Pons (tissue), 1 donor: ENCODE results near the gene RPUSD4.
"Not testable (repeated sequence)": the region's sequence is repeated elsewhere in the genome, so short reads cannot be mapped to it uniquely, and the experiment has no call there.

Experiments
- DNase-seq: peaks from one replicate; pipeline ENCODE4 v3.0.0-alpha.2; 2016; ENCODE audit warnings: low spot score

The RPUSD4 gene, protein sequence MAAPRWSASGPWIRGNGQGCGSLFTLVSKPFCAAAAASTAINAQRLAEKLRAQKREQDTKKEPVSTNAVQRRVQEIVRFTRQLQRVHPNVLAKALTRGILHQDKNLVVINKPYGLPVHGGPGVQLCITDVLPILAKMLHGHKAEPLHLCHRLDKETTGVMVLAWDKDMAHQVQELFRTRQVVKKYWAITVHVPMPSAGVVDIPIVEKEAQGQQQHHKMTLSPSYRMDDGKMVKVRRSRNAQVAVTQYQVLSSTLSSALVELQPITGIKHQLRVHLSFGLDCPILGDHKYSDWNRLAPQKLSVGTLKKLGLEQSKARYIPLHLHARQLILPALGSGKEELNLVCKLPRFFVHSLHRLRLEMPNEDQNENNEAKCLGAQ

DNA sequence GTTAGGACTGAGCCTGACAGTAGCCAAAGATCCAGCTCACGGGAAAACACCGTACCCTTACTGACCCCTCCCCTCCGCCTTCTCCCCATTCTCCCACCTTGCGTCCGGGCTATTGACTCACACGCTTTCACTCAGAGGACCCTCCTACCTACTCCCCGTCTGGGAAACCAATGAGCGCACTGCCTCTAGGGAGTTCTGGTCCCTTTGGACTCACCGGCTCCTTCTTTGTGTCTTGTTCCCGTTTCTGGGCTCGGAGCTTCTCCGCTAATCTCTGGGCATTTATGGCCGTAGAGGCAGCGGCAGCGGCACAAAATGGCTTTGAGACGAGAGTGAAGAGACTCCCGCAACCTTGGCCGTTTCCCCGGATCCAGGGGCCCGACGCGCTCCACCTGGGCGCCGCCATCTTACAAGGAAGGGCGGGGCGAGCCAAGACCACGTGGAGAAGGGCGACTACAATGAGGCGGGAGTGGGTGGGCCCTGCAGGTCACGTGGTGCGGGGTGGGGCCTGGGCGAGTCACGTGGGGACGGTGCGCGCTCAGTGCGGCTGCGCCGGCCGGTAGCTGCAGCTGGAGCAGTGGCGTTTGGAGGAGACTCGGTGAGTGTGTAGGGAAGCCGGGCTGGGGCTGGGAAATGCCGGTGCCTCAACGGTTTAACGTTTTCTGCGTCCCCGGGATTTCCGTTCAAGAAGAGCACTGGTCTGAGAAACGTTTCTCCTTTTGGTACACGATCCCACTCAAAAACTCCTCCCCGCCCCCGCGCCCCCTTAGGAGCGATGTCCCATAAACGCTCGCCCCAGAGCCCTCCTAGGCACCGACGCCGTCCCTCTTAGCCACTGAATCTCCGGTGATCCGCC lies at the start of gene RPUSD4, which contains the start of gene FAM118B:
Gene RPUSD4 (minus strand): TSS at position 415 of the 853 bp plus-strand sequence. CDS start 12 bp downstream, at position 403.
Gene FAM118B (plus strand): TSS at position 547 of the 853 bp plus-strand sequence. CDS start 23,220 bp downstream, outside the sequence.
- DNase-seq: peak; percentile 94

DNA sequence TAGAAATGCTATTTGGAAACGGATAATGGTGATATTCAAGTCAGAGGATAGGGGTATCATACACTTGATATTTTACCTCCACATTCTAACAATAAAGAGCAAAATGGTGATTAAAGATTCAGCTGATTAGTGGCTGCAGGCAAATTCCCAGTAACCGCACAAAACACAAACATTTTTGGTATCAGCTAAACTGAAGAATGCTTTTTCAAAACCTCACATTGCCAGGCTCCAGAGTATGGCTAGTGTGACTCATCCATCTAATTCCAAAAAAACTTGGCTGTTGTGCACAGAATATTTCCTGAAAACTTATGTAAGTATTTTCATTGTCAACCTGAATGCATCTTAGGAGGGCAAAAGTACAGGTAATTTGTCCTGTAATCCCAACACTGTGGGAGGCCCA lies 46.3 kb upstream of the RPUSD4 start:
- no peak for DNase-seq

DNA sequence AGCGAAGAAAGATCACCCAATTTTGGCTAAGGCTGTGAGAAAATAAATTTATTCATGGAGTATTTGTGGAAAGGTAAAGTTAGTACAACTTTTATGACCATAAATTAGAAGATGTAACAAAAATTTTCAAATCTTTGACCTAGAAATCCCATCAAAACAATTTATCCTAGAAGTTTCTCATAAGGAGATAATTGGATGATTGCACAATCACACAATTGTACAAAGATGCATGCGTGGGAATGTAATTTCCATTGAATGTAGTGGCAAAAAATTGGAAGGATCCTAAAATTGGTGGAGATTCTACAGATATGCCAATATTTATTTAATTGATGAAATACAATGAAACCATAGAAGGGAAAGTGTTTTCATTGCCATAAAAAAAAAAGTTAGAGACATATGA lies 45.7 kb upstream of the RPUSD4 start:
- DNase-seq: no peak

DNA sequence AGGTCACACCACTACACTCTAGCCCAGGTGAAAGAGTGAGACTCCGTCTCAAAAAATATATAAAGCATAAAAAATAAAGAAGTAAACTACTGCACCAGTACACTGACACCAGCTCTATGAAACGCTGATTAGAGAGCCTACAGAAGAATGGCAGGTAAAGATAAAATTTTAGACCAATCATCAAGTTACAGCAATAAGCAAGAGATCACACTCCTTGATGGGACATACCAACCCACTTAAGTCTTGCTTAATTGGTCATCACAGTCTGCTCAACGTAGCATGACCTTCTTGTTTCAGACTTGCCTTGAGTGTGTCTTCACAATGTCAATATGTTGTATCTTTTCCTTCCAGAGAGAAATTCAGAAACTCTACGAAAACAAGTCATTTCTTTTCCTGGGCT lies 44.8 kb upstream of the RPUSD4 start:
- DNase-seq: no peak

DNA sequence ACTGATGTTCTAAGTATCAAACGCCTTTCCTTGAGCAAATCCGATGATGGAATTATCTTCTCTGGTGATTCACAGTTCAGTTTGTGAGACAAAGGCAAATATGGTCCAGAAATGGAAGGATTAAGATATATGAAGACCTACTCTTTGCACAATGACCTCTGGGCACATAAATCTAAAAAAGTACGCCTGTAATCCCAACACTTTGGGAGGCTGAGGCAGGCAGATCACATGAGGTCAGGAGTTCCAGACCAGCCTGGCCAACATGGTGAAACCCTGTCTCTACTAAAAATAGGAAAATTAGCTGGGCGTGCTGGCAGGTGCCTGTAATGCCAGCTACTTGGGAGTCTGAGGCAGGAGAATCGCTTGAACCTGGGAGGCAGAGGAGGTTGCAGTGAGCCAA lies 44.1 kb upstream of the RPUSD4 start:
- not testable (repeated sequence) for DNase-seq

DNA sequence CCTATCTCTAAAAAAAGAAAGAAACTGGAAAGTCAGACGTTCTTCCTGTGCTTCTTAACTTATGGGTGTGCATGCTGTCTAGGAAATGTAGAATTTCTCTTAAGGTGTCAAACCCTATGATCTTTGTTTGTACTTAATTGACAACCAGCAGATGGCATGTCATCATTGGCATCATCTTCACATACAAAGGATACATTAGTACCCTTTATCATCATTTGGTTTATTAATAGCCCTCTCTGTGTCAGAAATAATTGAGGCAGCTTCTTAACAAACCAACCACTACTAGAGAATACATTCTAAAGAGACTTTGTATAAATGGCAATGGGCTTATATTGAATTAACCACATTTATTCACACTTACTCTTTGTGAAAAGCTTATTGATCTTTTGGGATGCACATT lies 43.4 kb upstream of the RPUSD4 start:
- DNase-seq: no peak

DNA sequence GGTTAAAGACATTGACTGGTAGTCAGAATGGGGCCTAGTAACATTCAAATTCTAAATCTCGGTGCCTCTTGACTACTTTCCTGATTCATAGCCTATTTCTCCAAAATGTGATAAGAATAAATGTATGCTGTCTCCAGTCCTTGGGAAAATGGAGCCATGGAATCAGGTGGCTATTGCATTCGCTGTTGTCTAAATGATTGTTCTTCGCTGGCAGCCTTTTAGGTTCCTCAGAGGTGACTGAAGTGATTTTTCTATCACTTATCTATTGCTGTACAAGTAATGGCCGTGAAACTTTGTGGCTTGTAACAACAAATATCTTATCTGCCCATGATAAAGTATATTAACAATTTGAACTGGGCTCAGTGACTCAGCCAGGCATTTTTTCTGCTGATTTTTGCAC lies 41.8 kb upstream of the RPUSD4 start:
- no peak for DNase-seq

DNA sequence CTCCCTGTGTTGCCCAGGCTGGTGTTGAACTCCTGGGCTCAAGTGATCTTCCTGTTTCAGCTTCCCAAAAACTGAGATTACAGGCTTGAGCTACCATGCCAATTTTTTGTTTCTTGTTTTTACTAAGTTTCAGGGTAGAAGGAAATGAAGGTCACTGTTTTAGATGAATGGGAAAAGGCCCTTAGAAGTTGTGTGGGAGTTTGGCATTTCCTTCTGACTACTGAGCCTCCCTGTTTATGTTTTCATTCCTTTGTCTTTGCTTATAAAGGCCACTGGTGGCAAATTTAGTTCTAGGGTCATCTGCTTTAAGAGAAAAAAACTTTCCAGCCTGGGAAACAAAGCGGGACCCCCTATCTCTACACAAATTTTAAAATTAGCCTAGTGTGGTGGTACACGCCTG lies 35.2 kb upstream of the RPUSD4 start:
- DNase-seq: no peak

DNA sequence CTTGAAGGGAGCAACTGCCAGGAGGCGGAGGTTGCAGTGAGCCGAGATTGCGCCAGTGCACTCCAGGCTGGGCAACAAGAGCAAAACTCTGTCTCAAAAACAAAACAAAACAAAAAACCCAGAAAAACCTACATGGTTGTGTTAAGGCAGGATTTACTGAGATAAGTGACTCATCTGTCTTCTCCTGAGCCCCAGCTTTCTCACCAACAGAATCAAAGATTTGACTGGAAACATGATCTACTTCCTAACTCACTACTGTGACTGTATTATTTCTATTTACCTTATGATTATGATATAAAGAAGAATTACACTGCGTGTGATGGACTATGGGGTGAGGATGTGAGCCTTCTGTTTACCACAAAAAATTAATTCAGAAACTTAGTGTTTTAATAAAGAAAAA lies 21.9 kb upstream of the RPUSD4 start:
- DNase-seq: no peak

DNA sequence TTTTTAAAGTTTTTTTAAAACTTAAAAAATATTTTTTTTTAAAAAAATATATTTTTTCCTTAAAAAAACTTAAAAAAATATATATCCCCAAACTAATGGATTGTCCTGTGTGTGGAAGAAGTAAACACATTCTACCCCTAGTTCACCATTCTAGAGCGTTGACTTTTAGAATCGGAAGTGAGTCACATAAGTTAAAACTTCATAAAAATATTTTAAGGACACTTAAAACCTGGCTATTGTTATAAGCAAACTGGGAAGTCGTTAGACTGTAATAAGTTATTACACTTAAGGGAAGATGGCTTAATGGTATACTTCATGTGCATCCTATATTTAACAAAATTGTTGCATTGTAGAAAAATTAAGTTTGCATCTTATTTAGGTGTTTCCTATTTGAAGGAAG lies 21.2 kb upstream of the RPUSD4 start:
- no peak for DNase-seq

DNA sequence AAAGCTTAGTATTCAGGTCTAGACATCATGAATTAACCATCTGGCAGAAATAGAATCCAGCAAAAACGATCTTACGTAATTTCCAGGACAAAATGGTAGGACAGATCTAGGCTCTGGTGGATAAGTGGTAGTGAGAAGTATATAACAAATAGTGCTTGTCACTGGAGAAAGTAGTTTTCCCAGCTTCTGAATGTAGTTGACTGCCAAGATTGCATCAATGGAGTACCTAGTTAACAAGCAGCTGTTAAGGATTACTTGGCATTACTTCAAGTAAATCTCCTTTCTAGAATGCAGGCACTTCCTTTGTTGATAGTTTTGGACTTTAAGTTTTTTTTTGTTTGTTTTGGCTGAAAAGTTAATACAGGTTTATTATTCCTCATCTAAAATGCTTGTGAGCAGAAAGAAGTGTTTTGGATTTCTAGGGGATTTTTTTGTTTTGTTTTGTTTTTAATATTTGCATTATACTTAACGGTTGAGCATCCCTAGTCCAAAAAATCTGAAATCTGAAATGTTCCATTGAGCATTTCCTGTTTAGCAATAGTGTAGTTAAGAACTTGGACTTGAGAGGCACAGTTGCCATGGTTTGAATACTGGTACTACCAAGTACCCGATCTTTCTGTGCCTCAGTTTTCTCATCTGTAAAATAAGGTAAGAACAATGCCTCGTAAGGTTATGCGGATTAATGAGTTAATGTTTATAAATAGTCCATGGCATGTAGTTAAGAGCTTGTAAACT lies 20.4 kb upstream of the RPUSD4 start:
- peak; percentile 24 for DNase-seq

DNA sequence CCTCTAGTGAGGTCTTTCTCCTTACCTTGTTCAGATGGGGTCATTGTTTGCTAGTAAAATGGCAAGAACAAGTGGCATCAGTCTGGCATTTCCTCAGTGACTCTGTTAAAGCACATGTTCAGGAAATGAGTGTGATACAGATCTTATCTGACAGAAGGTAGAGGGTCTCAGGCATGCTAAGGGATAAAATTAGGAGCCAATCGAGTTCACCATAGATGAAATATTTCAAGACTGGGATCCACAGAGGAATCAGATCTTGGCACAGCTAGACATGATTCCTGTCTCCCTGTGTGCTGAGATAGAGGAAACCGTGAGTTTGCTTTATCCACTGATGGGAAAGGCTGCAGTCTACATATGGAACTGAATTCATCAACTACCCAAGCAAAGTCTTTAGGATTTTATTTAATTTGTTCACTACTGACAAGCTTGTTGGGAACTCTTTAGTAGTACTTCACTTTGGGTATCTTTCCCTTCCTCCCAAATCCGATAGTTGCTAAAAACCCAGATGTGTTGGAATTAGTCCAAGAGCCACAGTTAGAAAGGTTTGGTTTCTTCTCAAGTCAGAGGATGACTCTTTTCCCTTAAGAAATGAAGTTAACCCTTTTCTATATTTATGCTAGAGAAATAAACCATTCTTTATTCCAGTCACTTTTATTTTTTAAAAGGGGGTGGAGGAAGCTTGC lies 18.5 kb upstream of the RPUSD4 start:
- DNase-seq: no peak

DNA sequence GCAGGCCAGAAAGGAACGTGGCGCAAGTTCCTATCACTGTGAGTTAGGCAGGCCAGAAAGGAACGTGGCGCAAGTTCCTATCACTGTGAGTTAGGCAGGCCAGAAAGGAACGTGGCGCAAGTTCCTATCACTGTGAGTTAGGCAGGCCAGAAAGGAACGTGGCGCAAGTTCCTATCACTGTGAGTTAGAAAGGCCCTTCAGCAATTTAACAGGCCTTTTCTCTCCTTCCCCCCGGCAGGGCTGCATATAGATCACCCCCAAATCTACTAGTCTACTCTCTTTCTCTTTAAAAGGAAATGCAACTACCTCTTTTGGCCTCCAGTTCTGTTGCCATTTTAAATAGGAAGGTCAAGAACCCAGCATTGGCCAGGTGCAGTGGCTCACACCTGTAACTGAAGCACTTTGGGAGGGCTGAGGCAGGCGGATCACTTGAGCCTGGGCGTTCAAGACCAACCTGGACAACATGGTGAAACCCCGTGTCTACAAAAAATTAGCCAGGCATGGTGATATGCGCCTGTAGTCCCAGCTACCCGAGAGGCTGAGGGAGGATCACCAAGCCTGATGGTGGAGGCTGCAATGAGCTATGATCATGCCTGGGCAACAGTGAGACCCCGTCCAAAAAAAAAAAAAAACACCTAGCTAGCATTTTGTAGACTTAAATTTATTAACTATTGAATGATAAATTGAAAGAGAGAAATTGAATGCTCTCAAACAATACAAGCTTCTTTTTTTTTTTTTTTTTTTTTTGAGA lies 15.1 kb upstream of the RPUSD4 start:
- DNase-seq: no peak

DNA sequence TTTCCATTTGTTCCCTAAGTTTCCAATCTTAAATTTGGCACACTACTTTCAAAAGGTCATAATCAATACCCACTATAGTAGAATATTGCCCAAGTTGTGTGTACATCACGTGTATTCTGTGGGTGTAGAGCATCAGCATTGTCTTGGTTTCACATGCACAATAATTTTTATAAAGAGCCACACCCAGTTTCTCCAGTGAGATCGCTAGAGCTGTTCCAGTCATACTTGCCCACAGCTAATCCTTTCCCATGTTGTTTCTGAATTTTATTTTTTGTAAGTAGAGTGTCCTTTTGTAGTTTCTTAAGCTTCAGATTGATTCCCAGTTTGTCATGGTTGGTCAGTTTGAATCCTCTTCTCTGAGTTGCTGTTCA lies 13.8 kb upstream of the RPUSD4 start:
- DNase-seq: no peak

DNA sequence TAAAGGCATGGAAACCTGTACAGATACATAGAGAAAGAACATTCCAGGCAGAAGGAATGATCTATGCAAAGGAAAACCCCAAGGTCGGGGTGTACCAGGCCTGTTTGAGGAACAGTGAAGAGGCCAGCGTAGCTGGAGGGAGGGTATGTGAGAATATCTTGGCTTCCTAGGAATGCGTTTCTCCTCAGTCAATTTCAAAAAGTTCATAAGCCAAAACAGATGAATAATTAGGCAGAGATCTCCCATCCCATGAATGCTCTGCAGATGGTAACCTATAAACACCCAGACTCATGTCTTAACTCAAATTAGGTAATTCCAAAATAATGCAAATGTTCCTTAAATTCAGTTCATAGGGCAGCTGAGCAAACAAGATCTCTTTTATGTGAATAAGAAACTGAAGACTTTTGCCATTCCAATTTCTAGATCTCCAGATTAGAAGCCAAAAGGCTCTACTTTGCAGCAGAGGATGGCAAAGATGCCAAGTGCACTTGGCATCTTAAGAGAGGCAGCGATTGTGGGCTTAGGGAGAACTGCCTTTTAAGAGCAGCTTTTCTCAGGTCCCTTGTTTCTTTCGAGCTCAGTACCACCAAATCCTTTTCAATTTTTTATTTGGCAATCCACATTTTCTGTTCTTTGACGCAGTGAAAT lies 13.3 kb upstream of the RPUSD4 start:
- DNase-seq: no peak

DNA sequence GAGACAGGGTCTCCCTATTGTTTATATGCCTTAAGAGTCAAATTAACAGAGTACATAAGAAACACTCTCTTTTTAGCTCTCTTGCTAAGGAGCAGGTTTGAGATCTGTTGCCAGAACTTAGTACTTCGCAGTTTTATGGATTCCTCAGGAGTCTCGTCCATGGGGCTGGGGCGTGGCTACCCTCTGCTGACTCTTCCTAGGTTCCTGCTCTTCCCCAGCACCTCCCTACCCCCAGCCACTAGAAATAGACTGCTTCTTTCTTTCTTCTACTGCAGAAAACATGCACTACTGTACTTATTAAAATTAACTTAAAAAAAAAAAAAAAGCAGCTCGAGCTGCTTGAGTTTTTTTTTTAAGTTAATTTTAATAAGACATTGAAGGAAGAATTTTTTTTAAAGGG lies 8.1 kb upstream of the RPUSD4 start:
- DNase-seq: no peak

DNA sequence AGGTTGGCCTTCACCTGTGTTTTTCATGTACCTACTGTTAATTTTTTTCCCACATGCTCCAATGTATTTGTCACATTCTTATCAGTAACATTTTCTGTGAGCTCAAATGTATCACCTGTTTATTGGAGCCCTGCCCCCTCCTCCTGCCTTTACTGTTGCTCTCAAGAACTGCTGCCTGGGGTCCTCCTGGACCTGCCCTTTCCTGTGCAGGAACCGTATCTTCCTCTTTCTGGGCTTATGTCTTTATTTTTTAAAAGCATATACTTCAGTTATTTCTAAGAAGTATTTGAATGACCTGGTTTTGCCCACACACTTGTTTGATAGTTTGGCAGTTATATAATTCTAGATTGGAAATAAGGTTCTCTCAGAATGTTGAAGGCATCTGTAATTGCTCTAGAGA lies 6.0 kb upstream of the RPUSD4 start:
- DNase-seq: no peak

DNA sequence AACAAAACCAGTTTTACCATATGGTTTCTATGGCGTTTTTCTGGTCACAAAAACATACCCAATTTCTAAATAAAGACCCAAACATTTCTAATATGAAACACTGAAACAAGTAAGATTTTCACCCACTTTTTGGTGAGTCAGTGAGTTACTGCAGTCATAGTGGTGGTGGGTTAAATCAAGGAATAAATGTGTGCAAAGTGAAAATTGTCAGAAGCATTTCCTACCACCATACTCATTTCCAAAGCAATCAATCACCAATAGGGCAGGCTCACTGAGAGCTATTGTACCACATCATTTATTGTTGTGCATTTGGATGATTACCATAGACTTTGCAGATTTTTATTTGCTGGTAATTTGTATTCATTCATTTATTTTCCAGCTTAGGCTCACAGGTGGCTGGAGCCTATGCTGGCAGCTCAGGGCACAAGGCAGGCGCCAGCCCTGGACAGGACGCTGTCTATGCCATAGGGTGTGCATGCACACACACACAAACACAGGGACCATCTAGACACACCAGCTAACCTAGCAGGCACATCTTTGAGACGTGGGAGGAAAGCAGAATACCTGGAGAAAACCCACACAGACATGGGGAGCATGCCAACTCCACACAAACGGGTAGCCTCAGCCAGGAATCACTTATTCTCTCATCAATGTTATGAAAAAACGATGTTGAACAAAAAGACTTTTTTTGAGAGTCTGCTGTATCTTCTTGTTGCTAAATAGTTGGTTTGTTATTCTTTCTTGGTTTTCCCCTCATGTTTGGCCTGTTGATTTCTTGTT lies 5.3 kb upstream of the RPUSD4 start:
- no peak for DNase-seq

DNA sequence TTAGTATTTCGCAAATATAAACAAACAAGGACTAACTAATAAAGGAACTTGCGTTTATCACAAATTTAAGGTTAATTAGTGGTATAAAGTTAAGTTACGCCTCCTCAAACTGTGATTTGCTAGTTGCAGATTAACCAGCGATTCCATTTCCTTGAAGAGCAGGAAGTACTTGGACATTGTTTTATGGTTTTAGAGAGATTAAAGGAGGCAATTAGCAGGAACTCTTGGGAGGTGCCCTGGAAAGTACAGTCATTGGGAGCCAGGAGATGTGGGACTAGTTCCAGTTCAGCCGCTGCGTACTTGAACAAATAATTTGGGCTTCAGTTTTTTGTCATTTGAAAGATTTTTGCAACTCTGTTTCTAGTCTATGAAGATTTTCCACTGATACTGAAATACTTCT lies 3.4 kb upstream of the RPUSD4 start:
- DNase-seq: no peak

DNA sequence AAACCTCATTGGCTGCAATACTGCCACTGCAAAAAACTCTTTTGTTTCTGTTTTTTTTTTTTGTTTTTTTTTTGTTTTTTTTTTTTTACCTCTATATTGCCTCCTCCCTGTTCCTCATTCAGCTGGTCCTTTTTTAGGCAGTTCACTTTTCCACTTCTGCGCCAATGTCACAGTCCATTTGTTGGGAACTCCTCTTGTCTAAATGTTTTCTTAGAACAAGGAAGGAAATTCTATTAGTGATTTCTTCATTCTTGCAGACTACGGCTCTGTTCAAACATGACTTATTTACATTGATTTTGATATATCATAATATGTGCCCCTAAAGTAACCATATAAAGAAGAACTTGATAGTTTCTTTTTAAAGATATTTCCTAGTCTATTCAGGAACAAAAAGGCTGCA lies 3.0 kb upstream of the RPUSD4 start:
- DNase-seq: peak; percentile 51
